Measurements from ENCODE around the gene LUM. TPM values are rescaled to one million over a fixed set of nuclear protein-coding genes. Genes with fewer than 3 reads are reported as not detected.

The LUM gene
- total and polyA plus RNA-seq, 2 donors (not counting 1 experiment from before 2014, with no cell fraction given) = 217 to 577 TPM

DNA sequence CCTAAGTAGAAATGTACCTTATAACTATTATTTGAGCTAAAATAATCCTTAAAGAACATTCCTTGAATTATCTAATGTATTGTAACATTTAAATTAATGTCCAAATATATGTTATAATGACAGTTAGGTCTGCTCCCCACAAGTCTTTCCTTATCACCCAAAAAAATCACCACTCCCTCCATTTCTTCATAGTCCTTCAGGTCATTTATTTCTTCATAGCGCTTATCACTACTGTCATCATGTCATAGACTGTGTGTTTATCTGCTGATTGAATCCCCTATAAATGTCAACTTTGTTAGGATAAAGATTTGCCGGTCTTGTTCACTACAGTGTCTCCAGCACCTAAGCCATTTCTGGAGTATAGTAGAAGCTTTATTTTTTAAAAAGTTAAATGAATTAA, 12.0 kb downstream of the LUM start:
- H3K36me3 ChIP-seq (ENCODE audit: control insufficient read depth, insufficient read depth, low read length) = no peaks in the 10 kb centered on the region
- H3K4me2 ChIP-seq (ENCODE audit: extremely low read depth, insufficient read depth, low read length) = no peak overlapping the region
- no peak overlapping the region for H3K9ac ChIP-seq (ENCODE audit: insufficient read depth, low read length)
- H3K9me3 ChIP-seq (ENCODE audit: control insufficient read depth, insufficient read depth, low read depth, low read length) = no peaks in the 10 kb centered on the region
- H3K27me3 ChIP-seq (ENCODE audit: control insufficient read depth, insufficient read depth, low read length) = no peaks in the 10 kb centered on the region
- TF ChIP-seq, protein P1, sequence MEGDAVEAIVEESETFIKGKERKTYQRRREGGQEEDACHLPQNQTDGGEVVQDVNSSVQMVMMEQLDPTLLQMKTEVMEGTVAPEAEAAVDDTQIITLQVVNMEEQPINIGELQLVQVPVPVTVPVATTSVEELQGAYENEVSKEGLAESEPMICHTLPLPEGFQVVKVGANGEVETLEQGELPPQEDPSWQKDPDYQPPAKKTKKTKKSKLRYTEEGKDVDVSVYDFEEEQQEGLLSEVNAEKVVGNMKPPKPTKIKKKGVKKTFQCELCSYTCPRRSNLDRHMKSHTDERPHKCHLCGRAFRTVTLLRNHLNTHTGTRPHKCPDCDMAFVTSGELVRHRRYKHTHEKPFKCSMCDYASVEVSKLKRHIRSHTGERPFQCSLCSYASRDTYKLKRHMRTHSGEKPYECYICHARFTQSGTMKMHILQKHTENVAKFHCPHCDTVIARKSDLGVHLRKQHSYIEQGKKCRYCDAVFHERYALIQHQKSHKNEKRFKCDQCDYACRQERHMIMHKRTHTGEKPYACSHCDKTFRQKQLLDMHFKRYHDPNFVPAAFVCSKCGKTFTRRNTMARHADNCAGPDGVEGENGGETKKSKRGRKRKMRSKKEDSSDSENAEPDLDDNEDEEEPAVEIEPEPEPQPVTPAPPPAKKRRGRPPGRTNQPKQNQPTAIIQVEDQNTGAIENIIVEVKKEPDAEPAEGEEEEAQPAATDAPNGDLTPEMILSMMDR (conservative IDR thresholded peaks at IDR 0.05 in 1 of 2, IDR thresholded peaks at IDR 0.05 in 1 of 2; ENCODE audit: low read depth in 1 of 2, low read length in 2 of 2) = no peak
- no peak for TF ChIP-seq EZH2 (IDR thresholded peaks at IDR 0.05; ENCODE audit: low read length, missing control alignments)
- H3K27ac ChIP-seq (ENCODE audit: insufficient read depth, low read length) = no peak overlapping the region
- no peaks in the 10 kb centered on the region for H4K20me1 ChIP-seq (ENCODE audit: control insufficient read depth, extremely low read depth, insufficient read depth, low read length)
- H3K4me3 ChIP-seq (replicated peaks in 1 of 4; ENCODE audit: control extremely low read depth in 1 of 4, insufficient read depth in 1 of 4, low read depth in 3 of 4, low read length in 4 of 4) = no peak overlapping the region
- H3K4me1 ChIP-seq (ENCODE audit: control insufficient read depth, extremely low read depth, insufficient read depth, low read length) = peaks cover 4% of the 10 kb centered on the region
- H3K79me2 ChIP-seq (ENCODE audit: control insufficient read depth, insufficient read depth, low read length) = no peaks in the 10 kb centered on the region
- H2AFZ ChIP-seq (ENCODE audit: low read length) = no peak overlapping the region
- no peak for DNase-seq (ENCODE audit: low read depth in 2 of 2)

DNA sequence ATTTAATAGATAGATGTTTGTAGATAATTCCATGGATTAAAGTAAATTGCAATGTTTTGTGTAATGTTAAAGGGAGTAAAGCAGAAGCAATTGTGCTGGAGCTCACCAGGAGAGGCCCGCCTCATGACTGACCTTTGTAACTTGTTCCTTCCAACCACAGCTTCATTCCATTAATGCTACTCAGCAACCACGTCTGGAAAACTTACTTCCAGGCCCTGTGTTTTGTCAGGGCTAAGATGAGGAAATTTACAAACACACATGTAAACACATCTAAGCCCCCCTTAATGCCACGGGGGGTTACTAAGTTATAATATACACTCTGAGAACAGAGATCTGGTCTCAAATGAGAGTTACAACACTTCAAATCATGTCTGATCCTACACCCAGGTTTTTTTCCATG, 12.4 kb downstream of the LUM start:
- no peak for TF ChIP-seq EZH2 (IDR thresholded peaks at IDR 0.05; ENCODE audit: low read length, missing control alignments)
- TF ChIP-seq, protein P1 (conservative IDR thresholded peaks at IDR 0.05 in 1 of 2, IDR thresholded peaks at IDR 0.05 in 1 of 2; ENCODE audit: low read depth in 1 of 2, low read length in 2 of 2) = no peak
- H3K27ac ChIP-seq (ENCODE audit: insufficient read depth, low read length) = no peak overlapping the region
- H3K4me2 ChIP-seq (ENCODE audit: extremely low read depth, insufficient read depth, low read length) = no peak overlapping the region
- H2AFZ ChIP-seq (ENCODE audit: low read length) = no peak overlapping the region
- H3K36me3 ChIP-seq (ENCODE audit: control insufficient read depth, insufficient read depth, low read length) = no peaks in the 10 kb centered on the region
- no peak overlapping the region for H3K4me3 ChIP-seq (replicated peaks in 1 of 4; ENCODE audit: control extremely low read depth in 1 of 4, insufficient read depth in 1 of 4, low read depth in 3 of 4, low read length in 4 of 4)
- H3K9me3 ChIP-seq (ENCODE audit: control insufficient read depth, insufficient read depth, low read depth, low read length) = no peaks in the 10 kb centered on the region
- H3K9ac ChIP-seq (ENCODE audit: insufficient read depth, low read length) = no peak overlapping the region
- DNase-seq (ENCODE audit: low read depth in 2 of 2) = peak; percentile 95 to 96
- H3K79me2 ChIP-seq (ENCODE audit: control insufficient read depth, insufficient read depth, low read length) = no peaks in the 10 kb centered on the region
- H3K27me3 ChIP-seq (ENCODE audit: control insufficient read depth, insufficient read depth, low read length) = no peaks in the 10 kb centered on the region
- H3K4me1 ChIP-seq (ENCODE audit: control insufficient read depth, extremely low read depth, insufficient read depth, low read length) = peaks cover 4% of the 10 kb centered on the region
- no peaks in the 10 kb centered on the region for H4K20me1 ChIP-seq (ENCODE audit: control insufficient read depth, extremely low read depth, insufficient read depth, low read length)

- H3K4me2 ChIP-seq (ENCODE audit: extremely low read depth, insufficient read depth, low read length) = no peak overlapping the region
- H3K27ac ChIP-seq (ENCODE audit: insufficient read depth, low read length) = no peak overlapping the region
These were observed 12.8 kb downstream of the LUM start for GRCh38 chr12:91098461-91098860.

More at GRCh38 chr12:91098461-91098860, 12.8 kb downstream of the LUM start:
- no peaks in the 10 kb centered on the region for H3K79me2 ChIP-seq (ENCODE audit: control insufficient read depth, insufficient read depth, low read length)
- no peaks in the 10 kb centered on the region for H3K36me3 ChIP-seq (ENCODE audit: control insufficient read depth, insufficient read depth, low read length)
- H3K27me3 ChIP-seq (ENCODE audit: control insufficient read depth, insufficient read depth, low read length) = no peaks in the 10 kb centered on the region
- no peaks in the 10 kb centered on the region for H4K20me1 ChIP-seq (ENCODE audit: control insufficient read depth, extremely low read depth, insufficient read depth, low read length)
- H2AFZ ChIP-seq (ENCODE audit: low read length) = no peak overlapping the region
- peaks cover 4% of the 10 kb centered on the region for H3K4me1 ChIP-seq (ENCODE audit: control insufficient read depth, extremely low read depth, insufficient read depth, low read length)
- no peak overlapping the region for H3K4me3 ChIP-seq (replicated peaks in 1 of 4; ENCODE audit: control extremely low read depth in 1 of 4, insufficient read depth in 1 of 4, low read depth in 3 of 4, low read length in 4 of 4)
- TF ChIP-seq EZH2 (IDR thresholded peaks at IDR 0.05; ENCODE audit: low read length, missing control alignments) = no peak
- TF ChIP-seq, protein P1 (conservative IDR thresholded peaks at IDR 0.05 in 1 of 2, IDR thresholded peaks at IDR 0.05 in 1 of 2; ENCODE audit: low read depth in 1 of 2, low read length in 2 of 2) = no peak
- no peaks in the 10 kb centered on the region for H3K9me3 ChIP-seq (ENCODE audit: control insufficient read depth, insufficient read depth, low read depth, low read length)
- DNase-seq (ENCODE audit: low read depth in 2 of 2) = no peak
- H3K9ac ChIP-seq (ENCODE audit: insufficient read depth, low read length) = no peak overlapping the region

Measured in fibroblast of lung (primary cell).